ENCODE results near the gene RNF213. TPM values are rescaled to one million over a fixed set of nuclear protein-coding genes. Genes with fewer than 3 reads are reported as not detected.

Gene RNF213
- total RNA-seq, 6 experiments from 2014 or later, result 59.1 to 87.7 (median 73.0) TPM

GRCh38 chr17:80387071-80387470 is 126.4 kb downstream of the RNF213 start:
- Histone ChIP-seq H3K9me3 (no peaks in the 10 kb centered on the region), H3K4me3 (no peak overlapping the region), H3K27ac (no peak overlapping the region), H3K27me3 (no peaks in the 10 kb centered on the region), H3K36me3 (peaks cover 5 to 98% (median 52%) of the 10 kb centered on the region in 4 donors), H3K4me1 (no peaks in the 10 kb centered on the region)
- no peak for ATAC-seq
- WGBS (ENCODE audit: insufficient coverage, low coverage, low lambda C conversion rate, missing lambda C conversion rate), result 83% methylated on average over 2 of the region's 7 CpGs
- intact Hi-C loops (cut with DNase I), result no loop called here
- DNase-seq, result peak in 1 of 3 donors; percentile 28
- TF ChIP-seq POLR2A (IDR thresholded peaks at IDR 0.05) (no peak), CTCF (IDR thresholded peaks at IDR 0.05) (no peak)

GRCh38 chr17:80388175-80388574 is 127.5 kb downstream of the RNF213 start:
- DNase-seq (peak in 1 of 3 donors; percentile 21), ATAC-seq (no peak)
- intact Hi-C loops (cut with DNase I), result no loop called here
- Histone ChIP-seq H3K4me1 (no peaks in the 10 kb centered on the region), H3K27ac (no peak overlapping the region), H3K9me3 (no peaks in the 10 kb centered on the region), H3K27me3 (no peaks in the 10 kb centered on the region), H3K36me3 (peaks cover 5 to 98% (median 52%) of the 10 kb centered on the region in 4 donors), H3K4me3 (no peak overlapping the region)
- 96% methylated on average over 11 of the region's 15 CpGs for WGBS (ENCODE audit: insufficient coverage, low coverage, low lambda C conversion rate, missing lambda C conversion rate)
- TF ChIP-seq CTCF (IDR thresholded peaks at IDR 0.05) (no peak), POLR2A (IDR thresholded peaks at IDR 0.05) (no peak)

- Histone ChIP-seq H3K9me3 (no peaks in the 10 kb centered on the region), H3K27ac (no peak overlapping the region), H3K27me3 (no peaks in the 10 kb centered on the region), H3K36me3 (peaks cover 5 to 98% (median 54%) of the 10 kb centered on the region in 4 donors), H3K4me1 (no peaks in the 10 kb centered on the region), H3K4me3 (no peak overlapping the region)
- intact Hi-C loops (cut with DNase I), result no loop called here
- no peak for ATAC-seq
- no peak for DNase-seq
- TF ChIP-seq POLR2A (IDR thresholded peaks at IDR 0.05) (no peak), CTCF (IDR thresholded peaks at IDR 0.05) (no peak)
- WGBS (ENCODE audit: insufficient coverage, low coverage, low lambda C conversion rate, missing lambda C conversion rate), result 99% methylated on average over 8 of the region's 10 CpGs
Observed at GRCh38 chr17:80388601-80389000, 127.9 kb downstream of the RNF213 start.

GRCh38 chr17:80389011-80389995 is 128.7 kb downstream of the RNF213 start:
- intact Hi-C loops (cut with DNase I), result no loop called here
- TF ChIP-seq POLR2A (IDR thresholded peaks at IDR 0.05) (no peak), CTCF (IDR thresholded peaks at IDR 0.05) (no peak)
- no peak for ATAC-seq

More at GRCh38 chr17:80389011-80389995, 128.7 kb downstream of the RNF213 start:
- no peaks in the 10 kb centered on the region for H3K4me1 ChIP-seq
- WGBS (ENCODE audit: insufficient coverage, low coverage, low lambda C conversion rate, missing lambda C conversion rate), result 97% methylated on average over 8 of the region's 22 CpGs
- H3K36me3 ChIP-seq, result peaks cover 9 to 98% (median 54%) of the 10 kb centered on the region in 4 donors
- DNase-seq, result peak in 1 of 3 donors; percentile 40
- no peaks in the 10 kb centered on the region for H3K27me3 ChIP-seq
- H3K9me3 ChIP-seq, result no peaks in the 10 kb centered on the region
- H3K27ac ChIP-seq, result no peak overlapping the region
- H3K4me3 ChIP-seq, result no peak overlapping the region
